SH-SY5Y (cell line): ENCODE data around the gene RPRD1B.
A peak's percentile ranks its signal among the peaks of the same experiment; 100 is the strongest.

ENCODE experiments used
- GATA2 ChIP-seq: IDR thresholded peaks from 2 replicates; pipeline ENCODE4 v1.6.1; 2011; ENCODE audit warnings: mild to moderate bottlenecking, low read depth, low read length
- GATA3 ChIP-seq: IDR thresholded peaks from 2 replicates; pipeline ENCODE4 v1.6.1; 2011; ENCODE audit warnings: low read depth, mild to moderate bottlenecking, low read length, moderate library complexity

The RPRD1B gene

DNA sequence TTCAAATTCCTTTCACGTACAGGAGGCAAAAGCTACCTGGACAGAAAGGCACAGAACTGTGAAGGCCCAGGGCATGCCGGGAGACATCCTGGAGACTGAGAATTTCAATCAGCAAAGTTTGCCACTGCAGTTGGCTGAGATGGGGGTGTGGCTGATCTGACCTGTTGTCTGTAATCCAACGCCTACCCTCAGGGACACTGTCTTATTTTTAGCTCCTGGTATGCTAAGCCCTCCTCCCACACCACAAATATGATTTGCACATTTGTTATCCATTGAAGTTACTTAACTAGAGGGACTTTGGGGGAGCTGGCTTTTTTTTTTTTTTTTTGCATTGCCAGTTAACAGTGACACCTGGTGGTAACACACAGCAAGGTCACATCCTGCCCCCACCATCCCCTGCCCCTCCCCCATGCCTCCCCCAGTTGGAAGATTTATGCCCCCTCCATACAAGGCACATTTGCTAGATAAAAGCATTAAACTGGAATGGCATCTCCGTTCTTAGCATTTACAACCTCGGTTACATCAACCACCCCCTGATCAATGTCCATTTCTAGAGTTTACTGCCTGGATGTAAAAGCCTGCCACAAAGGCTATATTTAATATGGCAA lies 40.6 kb upstream of the RPRD1B start:
- no peak for TF ChIP-seq GATA3
- TF ChIP-seq GATA2: no peak

DNA sequence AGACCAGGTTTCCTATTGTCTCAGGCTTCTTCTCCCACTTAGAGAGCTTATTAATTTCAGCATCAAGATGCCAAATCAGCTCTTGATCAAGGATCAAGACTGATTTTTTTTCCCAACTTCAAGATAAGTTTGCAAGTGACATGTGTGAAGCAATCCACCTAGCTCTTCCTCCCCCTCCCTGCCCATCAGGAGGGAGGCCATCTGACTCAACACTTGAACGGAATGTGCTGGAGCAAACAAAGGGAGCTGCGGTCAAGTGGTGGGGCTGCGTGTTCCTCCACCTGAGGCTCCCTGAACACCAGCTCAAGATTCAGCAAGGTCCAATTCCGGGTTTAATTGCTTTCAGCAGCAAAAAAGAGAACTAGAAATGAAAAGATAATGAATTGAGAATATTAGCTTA lies 39.0 kb upstream of the RPRD1B start:
- no peak for TF ChIP-seq GATA2
- TF ChIP-seq GATA3: no peak

DNA sequence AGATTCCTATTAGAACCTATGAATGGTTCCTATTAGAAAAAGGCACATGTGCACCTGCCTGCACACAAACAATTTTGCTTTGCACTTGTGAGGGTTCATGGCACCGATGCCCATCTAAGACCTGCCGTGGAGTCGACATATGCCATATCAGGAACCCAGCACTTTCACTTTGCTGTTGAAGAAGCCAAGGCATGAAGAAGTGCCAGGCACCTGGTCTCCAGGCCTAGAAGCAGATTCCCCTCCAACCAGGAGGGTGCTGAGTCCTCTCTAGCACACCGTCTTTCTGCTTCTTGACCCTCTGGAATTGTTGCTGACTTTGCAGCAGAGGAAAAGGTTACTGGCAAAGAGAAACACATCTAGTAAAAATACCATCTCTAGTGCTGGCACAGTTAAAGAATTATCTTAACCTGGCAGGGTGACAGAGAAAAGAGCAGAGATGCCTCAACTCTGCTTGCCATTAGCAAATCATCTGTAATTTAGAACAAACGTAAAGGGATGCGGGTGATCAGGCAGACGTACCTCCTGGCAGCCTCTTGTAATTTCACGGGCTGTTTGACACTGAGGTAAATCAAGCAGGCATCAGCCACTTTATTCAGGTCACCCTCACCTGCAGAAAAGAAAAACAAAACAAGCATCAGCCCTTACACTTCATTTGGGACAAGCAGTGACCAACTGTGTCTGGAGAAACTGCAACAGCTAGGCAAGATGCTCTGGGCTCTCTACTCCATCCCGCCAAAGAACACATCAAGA lies 37.5 kb upstream of the RPRD1B start:
- TF ChIP-seq GATA3 (no peak), GATA2 (no peak)

- TF ChIP-seq GATA3: no peak
- no peak for TF ChIP-seq GATA2
Observed at GRCh38 chr20:37997516-37997915, 36.0 kb upstream of the RPRD1B start.

GRCh38 chr20:37999526-38000263 lies 33.9 kb upstream of the RPRD1B start:
- TF ChIP-seq GATA3 (no peak), GATA2 (no peak)

DNA sequence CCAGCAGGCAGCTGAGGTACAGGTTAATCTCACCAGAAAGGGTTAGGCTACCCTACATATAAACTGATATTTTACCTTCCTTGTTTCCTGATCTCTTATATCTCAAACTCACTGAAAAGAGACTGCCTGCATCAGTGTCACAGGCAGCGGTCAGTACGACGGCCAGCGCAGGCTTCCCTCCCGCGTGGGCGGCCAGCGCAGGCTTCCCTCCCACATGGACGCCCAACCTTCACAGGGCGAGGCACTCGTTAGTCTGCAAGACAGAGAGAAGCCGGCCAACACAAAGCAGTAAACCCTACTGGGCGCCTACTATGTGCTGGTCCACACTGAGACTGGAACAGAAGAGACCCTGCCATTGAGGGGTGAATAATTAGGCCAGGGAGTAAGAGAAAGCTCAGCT lies 33.3 kb upstream of the RPRD1B start:
- TF ChIP-seq GATA2 (no peak), GATA3 (no peak)

DNA sequence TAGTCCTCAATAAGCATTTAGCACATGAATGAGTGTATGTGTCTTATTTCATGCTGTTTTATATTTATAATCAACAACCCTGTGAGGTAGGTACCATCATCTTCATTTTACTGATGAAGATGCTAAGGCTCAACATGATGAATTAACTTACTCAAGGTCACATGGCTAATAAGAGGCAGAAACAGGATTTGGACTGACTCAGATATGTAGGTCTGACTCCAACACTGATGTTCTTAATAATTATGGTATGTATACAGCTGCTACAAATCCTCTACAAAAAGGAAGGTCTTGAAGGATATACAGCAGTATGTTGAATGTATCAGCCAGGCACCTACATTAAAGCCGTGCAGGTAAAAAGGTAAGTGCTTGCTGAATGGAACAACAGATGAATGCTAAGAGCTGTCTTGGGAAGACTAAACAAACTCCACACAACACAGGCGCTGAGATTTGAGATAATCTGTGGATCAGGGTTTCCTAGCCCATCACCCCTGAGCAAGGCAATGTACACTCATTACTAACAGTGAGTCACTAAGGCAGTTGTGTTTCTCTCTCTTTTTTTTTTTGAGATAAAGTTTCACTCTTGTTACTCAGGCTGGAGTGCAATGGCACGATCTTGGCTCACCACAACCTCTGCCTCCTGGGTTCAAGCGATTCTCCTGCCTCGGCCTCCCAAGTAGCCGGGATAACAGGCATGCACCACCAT lies 32.2 kb upstream of the RPRD1B start:
- TF ChIP-seq GATA2 (no peak), GATA3 (no peak)

- no peak for TF ChIP-seq GATA3
- TF ChIP-seq GATA2: no peak
Observed at GRCh38 chr20:38001981-38002380, 31.6 kb upstream of the RPRD1B start.

- TF ChIP-seq GATA3 (peak; percentile 53; the same call in 1 of the 2 replicates), GATA2 (peak; percentile 87)
Observed at GRCh38 chr20:38002422-38002821, 31.1 kb upstream of the RPRD1B start.

GRCh38 chr20:38004416-38004815 lies 29.1 kb upstream of the RPRD1B start:
- TF ChIP-seq GATA2 (0 out of 2 replicates have a peak, but pooled peaks have one; percentile 5), GATA3 (no peak)

- TF ChIP-seq GATA2 (no peak), GATA3 (no peak)
Observed at GRCh38 chr20:38005903-38006302, 27.6 kb upstream of the RPRD1B start.

DNA sequence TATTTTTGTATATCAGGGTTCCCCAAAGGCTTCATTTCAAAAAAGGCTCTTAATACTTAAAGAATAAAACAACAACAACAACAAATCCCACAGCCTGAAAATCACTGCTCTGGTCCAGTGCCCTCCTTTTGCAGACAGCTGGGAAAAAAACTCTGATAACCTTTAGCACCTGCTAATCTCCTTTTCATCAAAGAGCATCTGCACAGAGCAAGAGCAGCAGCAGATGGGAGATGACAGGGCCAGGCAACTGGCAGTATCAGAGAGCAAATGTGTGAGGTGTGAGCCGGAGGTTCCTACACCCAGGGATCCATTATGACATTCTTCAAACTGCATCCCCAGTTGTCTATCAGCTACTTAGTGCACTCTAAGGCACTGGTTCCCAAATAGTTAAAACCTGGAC lies 26.0 kb upstream of the RPRD1B start:
- TF ChIP-seq GATA3: peak; percentile 76; the same call in 1 of the 2 replicates
- TF ChIP-seq GATA2: peak; percentile 93

GRCh38 chr20:38008233-38008944 lies 25.2 kb upstream of the RPRD1B start:
- TF ChIP-seq GATA2 (no peak), GATA3 (no peak)
